GM23248 (cell line): ENCODE data around the gene QSOX2. TPM values are rescaled to one million over a fixed set of nuclear protein-coding genes. Genes with fewer than 3 reads are reported as not detected.

Source experiments
- DNase-seq: peaks from one replicate; pipeline ENCODE4 v3.0.0-alpha.2; 2015
- H2AFZ ChIP-seq: fragments of 200-600 bp; sonication (generic); 2 replicates; pipeline ENCODE4 v1.6.1; 2016; ENCODE audit warnings: antibody characterized with exemption
- H3F3A ChIP-seq: fragments of 200-600 bp; sonication (generic); 2 replicates; pipeline ENCODE4 v1.6.1; 2016; ENCODE audit warnings: mild to moderate bottlenecking, antibody characterized with exemption, mixed run types; ENCODE audit not compliant: insufficient read depth
- H3K27ac ChIP-seq: fragments of 200-600 bp; sonication (generic); 2 replicates; pipeline ENCODE4 v1.5.1; 2016; ENCODE audit warnings: mild to moderate bottlenecking
- H3K27me3 ChIP-seq: fragments of 200-600 bp; sonication (generic); replicated peaks from 2 replicates; pipeline ENCODE4 v1.6.1; 2016; ENCODE audit warnings: mild to moderate bottlenecking; ENCODE audit not compliant: insufficient read depth
- H3K36me3 ChIP-seq: fragments of 200-600 bp; sonication (generic); 2 replicates; pipeline ENCODE4 v1.6.1; 2016; ENCODE audit warnings: low read depth, mild to moderate bottlenecking
- H3K4me1 ChIP-seq: fragments of 200-600 bp; sonication (generic); 2 replicates; pipeline ENCODE4 v1.6.1; 2016; ENCODE audit warnings: mild to moderate bottlenecking; ENCODE audit not compliant: insufficient read depth
- H3K4me2 ChIP-seq: fragments of 200-600 bp; sonication (generic); one replicate; pipeline ENCODE4 v1.6.1; 2016; ENCODE audit warnings: mild to moderate bottlenecking; ENCODE audit not compliant: unreplicated experiment
- H3K4me3 ChIP-seq: fragments of 200-600 bp; sonication (generic); 2 replicates; pipeline ENCODE4 v1.5.1; 2016; ENCODE audit warnings: mild to moderate bottlenecking
- H3K79me2 ChIP-seq: fragments of 200-600 bp; sonication (generic); 2 replicates; pipeline ENCODE4 v1.6.1; 2016; ENCODE audit warnings: mild to moderate bottlenecking; ENCODE audit not compliant: insufficient read depth
- H3K9ac ChIP-seq: fragments of 200-600 bp; sonication (generic); 2 replicates; pipeline ENCODE4 v1.6.1; 2016; ENCODE audit warnings: mild to moderate bottlenecking
- H3K9me2 ChIP-seq: fragments of 200-600 bp; sonication (generic); 2 replicates; pipeline ENCODE4 v1.6.1; 2016; ENCODE audit warnings: mixed run types, mild to moderate bottlenecking, moderate library complexity; ENCODE audit not compliant: insufficient read depth
- H3K9me3 ChIP-seq: fragments of 200-600 bp; sonication (generic); one replicate; pipeline ENCODE4 v1.6.1; 2017; ENCODE audit warnings: low read depth
- H4K20me1 ChIP-seq: fragments of 200-600 bp; sonication (generic); 2 replicates; pipeline ENCODE4 v1.6.0; 2016; ENCODE audit not compliant: insufficient read depth
- EZH2 ChIP-seq: fragments of 200-600 bp; sonication (generic); IDR thresholded peaks from 2 replicates; pipeline ENCODE4 v1.6.1; 2018; ENCODE audit warnings: antibody characterized with exemption, mild to moderate bottlenecking; ENCODE audit not compliant: insufficient read depth, poor library complexity, severe bottlenecking
- EZH2phosphoT487 ChIP-seq: fragments of 200-600 bp; sonication (generic); IDR thresholded peaks from 2 replicates; pipeline ENCODE4 v1.6.1; 2018; ENCODE audit warnings: antibody characterized with exemption, moderate library complexity, mild to moderate bottlenecking, low read depth; ENCODE audit not compliant: insufficient read depth
- WGBS, 2 experiments: methylation state at CpG; one replicate each; pipeline ENCODE4 v1.1.6; 2015 to 2017; ENCODE audit warnings: low lambda C conversion rate in 2 of 2, low coverage in 1 of 2; ENCODE audit errors: missing lambda C conversion rate in 2 of 2; 5-methylcytosine and 5-hydroxymethylcytosine counted together
- in situ Hi-C: fragments of 300-500 bp; cut with MboI; formaldehyde crosslinking; loops from 2 replicates; pipeline ENCODE4 v1.15.0; 2020
- polyA plus RNA-seq: library from polyadenylated mRNA; unstranded; fragments of >200 nt; fragmentation: Nextera tagmentation; extraction: Ambion mirVana; gene quantifications from 2 replicates; pipeline ENCODE4 v1.2.1, GENCODE V29; 2016
- total RNA-seq: library from RNA; depleted of rRNA; stranded (reverse); fragments of >200 nt; shearing (Covaris generic); gene quantifications from 2 replicates; pipeline ENCODE4 v1.2.3, GENCODE V29; 2014

Gene QSOX2
- total and polyA plus RNA-seq, 2 experiments from 2014 or later: 1.9 to 11.7 TPM

- no peaks in the 10 kb centered on the region for H3K79me2 ChIP-seq
- no peak overlapping the region for H3K9ac ChIP-seq
- no peaks in the 10 kb centered on the region for H3K4me1 ChIP-seq
- H2AFZ ChIP-seq: no peak overlapping the region
- H3K9me3 ChIP-seq: no peaks in the 10 kb centered on the region
- H4K20me1 ChIP-seq: no peaks in the 10 kb centered on the region
- H3K9me2 ChIP-seq: no peaks in the 10 kb centered on the region
- TF ChIP-seq EZH2phosphoT487 (no peak), EZH2 (no peak)
- no peak overlapping the region for H3K4me3 ChIP-seq
- H3K27me3 ChIP-seq: no peaks in the 10 kb centered on the region
- in situ Hi-C loops: no loop called here
- no peak for DNase-seq
- H3K36me3 ChIP-seq: peaks cover 14% of the 10 kb centered on the region; the same call in 1 of the 2 replicates
- H3K4me2 ChIP-seq: no peak overlapping the region
- 98 to 100% methylated on average over 9 of the region's 9 CpGs for WGBS, 2 experiments
- no peaks in the 10 kb centered on the region for H3F3A ChIP-seq
- H3K27ac ChIP-seq: no peak overlapping the region
Observed at GRCh38 chr9:136213733-136214132, 31.9 kb downstream of the QSOX2 start.

- DNase-seq: no peak
- in situ Hi-C loops: no loop called here
- TF ChIP-seq EZH2 (no peak), EZH2phosphoT487 (no peak)
Observed at GRCh38 chr9:136212345-136212950, 33.2 kb downstream of the QSOX2 start.

GRCh38 chr9:136211441-136212344, 33.9 kb downstream of the QSOX2 start:
- Histone ChIP-seq H3F3A (no peaks in the 10 kb centered on the region), H2AFZ (no peak overlapping the region), H3K27ac (no peak overlapping the region), H3K9me3 (no peaks in the 10 kb centered on the region), H3K4me1 (no peaks in the 10 kb centered on the region), H3K4me3 (no peak overlapping the region), H3K79me2 (no peaks in the 10 kb centered on the region), H3K9ac (no peak overlapping the region), H3K9me2 (no peaks in the 10 kb centered on the region), H4K20me1 (no peaks in the 10 kb centered on the region), H3K36me3 (peaks cover 14% of the 10 kb centered on the region; the same call in 1 of the 2 replicates), H3K4me2 (no peak overlapping the region), H3K27me3 (no peaks in the 10 kb centered on the region)
- WGBS, 2 experiments: 93 to 95% methylated on average over 35 of the region's 35 CpGs
- DNase-seq: no peak
- in situ Hi-C loops: no loop called here
- TF ChIP-seq EZH2phosphoT487: no peak
- TF ChIP-seq EZH2: no peak

More at GRCh38 chr9:136212345-136212950, 33.2 kb downstream of the QSOX2 start:
- no peak overlapping the region for H3K9ac ChIP-seq
- no peak overlapping the region for H2AFZ ChIP-seq
- WGBS, 2 experiments: 92 to 93% methylated on average over 25 to 28 of the region's 28 CpGs
- no peaks in the 10 kb centered on the region for H3K4me1 ChIP-seq
- no peaks in the 10 kb centered on the region for H3K79me2 ChIP-seq
- H3K9me3 ChIP-seq: no peaks in the 10 kb centered on the region
- no peak overlapping the region for H3K4me2 ChIP-seq
- no peaks in the 10 kb centered on the region for H3K9me2 ChIP-seq
- peaks cover 14% of the 10 kb centered on the region; the same call in 1 of the 2 replicates for H3K36me3 ChIP-seq
- no peaks in the 10 kb centered on the region for H3F3A ChIP-seq
- no peaks in the 10 kb centered on the region for H4K20me1 ChIP-seq
- H3K27ac ChIP-seq: no peak overlapping the region
- H3K4me3 ChIP-seq: no peak overlapping the region
- H3K27me3 ChIP-seq: no peaks in the 10 kb centered on the region

- DNase-seq: no peak
- Histone ChIP-seq H3K9me3 (no peaks in the 10 kb centered on the region), H3K4me3 (no peak overlapping the region), H3K27me3 (no peaks in the 10 kb centered on the region), H4K20me1 (no peaks in the 10 kb centered on the region), H3K9me2 (no peaks in the 10 kb centered on the region), H3K9ac (no peak overlapping the region), H3K36me3 (peaks cover 14% of the 10 kb centered on the region; the same call in 1 of the 2 replicates), H3K4me2 (no peak overlapping the region), H3F3A (no peaks in the 10 kb centered on the region), H2AFZ (no peak overlapping the region), H3K79me2 (no peaks in the 10 kb centered on the region), H3K27ac (no peak overlapping the region), H3K4me1 (no peaks in the 10 kb centered on the region)
- in situ Hi-C loops: no loop called here
- 92% methylated on average over 15 of the region's 15 CpGs for WGBS, 2 experiments
- TF ChIP-seq EZH2phosphoT487: no peak
- TF ChIP-seq EZH2: no peak
Observed at GRCh38 chr9:136211006-136211405, 34.6 kb downstream of the QSOX2 start.
